Measurements from ENCODE around the gene JARID2. TPM values are rescaled to one million over a fixed set of nuclear protein-coding genes. Genes with fewer than 3 reads are reported as not detected.

JARID2 gene
- total RNA-seq, 1 donor from 2014 or later, result 5.0 TPM

DNA sequence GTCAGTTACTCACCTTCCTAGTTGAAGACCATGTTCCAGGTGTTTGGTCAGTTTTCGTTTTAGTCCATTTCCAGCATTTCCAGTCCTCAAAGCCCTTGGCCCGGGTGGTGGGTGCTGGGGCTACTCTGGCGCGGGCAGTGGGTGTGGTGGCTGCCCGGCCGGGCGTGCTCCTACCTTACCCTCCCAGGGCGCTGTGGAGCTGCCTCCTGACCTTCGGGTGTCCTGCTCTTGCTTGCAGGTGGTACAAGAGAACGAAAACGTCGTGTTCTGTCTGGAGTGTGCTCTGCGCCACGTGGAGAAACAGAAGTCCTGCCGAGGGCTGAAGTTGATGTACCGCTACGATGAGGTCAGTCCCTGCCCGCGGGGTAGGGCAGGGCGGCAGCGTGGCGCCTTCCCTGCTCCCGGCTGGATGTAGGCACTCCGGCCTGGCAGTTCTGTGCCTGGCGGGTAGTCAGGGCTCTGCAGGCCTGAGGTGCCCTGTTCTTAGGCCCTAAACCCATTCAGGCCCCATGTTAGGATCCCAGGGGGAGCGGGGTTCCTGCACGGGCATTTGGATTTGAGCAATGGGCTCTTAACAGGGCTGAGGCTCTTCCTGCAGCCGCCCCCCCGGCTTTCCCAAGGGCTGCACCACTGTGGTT lies 271.2 kb downstream of the JARID2 start:
- intact Hi-C loops (cut with DNase I), result no loop called here
- Histone ChIP-seq H3K27me3 (no peaks in the 10 kb centered on the region), H3K4me3 (no peak overlapping the region), H3K36me3 (peaks cover 49 to 83% of the 10 kb centered on the region in 2 donors), H3K4me1 (no peaks in the 10 kb centered on the region), H3K27ac (no peak overlapping the region), H3K9me3 (no peaks in the 10 kb centered on the region)
- DNase-seq (ENCODE audit: low spot score in 2 of 2), result no peak
- TF ChIP-seq CTCF (IDR thresholded peaks at IDR 0.05), result no peak

GRCh38 chr6:15517600-15517999 lies 271.7 kb downstream of the JARID2 start:
- no peaks in the 10 kb centered on the region for H3K27me3 ChIP-seq
- TF ChIP-seq CTCF (IDR thresholded peaks at IDR 0.05), result no peak
- no peaks in the 10 kb centered on the region for H3K9me3 ChIP-seq
- H3K4me1 ChIP-seq, result no peaks in the 10 kb centered on the region
- DNase-seq (ENCODE audit: low spot score in 2 of 2), result no peak
- H3K27ac ChIP-seq, result no peak overlapping the region
- H3K4me3 ChIP-seq, result no peak overlapping the region
- intact Hi-C loops (cut with DNase I), result no loop called here
- peaks cover 45 to 84% of the 10 kb centered on the region in 2 donors for H3K36me3 ChIP-seq

- Histone ChIP-seq H3K9me3 (no peaks in the 10 kb centered on the region), H3K4me3 (no peak overlapping the region), H3K27me3 (no peaks in the 10 kb centered on the region), H3K27ac (no peak overlapping the region), H3K4me1 (no peaks in the 10 kb centered on the region), H3K36me3 (peaks cover 46 to 84% of the 10 kb centered on the region in 2 donors)
- intact Hi-C loops (cut with DNase I), result no loop called here
- DNase-seq (ENCODE audit: low spot score in 2 of 2), result no peak
- TF ChIP-seq CTCF (IDR thresholded peaks at IDR 0.05), result no peak
Measured at GRCh38 chr6:15518057-15518456, 272.2 kb downstream of the JARID2 start.

DNA sequence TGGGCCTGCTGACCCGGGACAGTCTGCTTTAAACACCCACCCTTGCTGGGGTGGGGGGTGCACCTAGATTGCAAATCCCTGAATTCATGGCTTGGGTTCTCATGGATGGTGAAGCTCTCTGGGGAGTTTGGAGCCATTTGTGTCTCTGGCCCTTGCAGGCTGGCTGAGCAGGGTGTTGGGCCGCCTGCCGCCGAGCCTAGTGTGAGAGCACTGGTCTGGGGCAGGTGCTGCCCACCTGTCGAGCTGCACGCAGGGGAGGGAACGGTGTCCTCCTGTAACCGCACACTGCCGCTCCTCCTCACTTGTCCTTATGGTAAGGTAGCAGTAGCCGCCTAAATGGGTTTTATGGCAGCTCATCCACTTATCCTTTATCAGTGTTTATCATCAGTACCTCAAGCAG lies 273.0 kb downstream of the JARID2 start:
- intact Hi-C loops (cut with DNase I), result no loop called here

DNA sequence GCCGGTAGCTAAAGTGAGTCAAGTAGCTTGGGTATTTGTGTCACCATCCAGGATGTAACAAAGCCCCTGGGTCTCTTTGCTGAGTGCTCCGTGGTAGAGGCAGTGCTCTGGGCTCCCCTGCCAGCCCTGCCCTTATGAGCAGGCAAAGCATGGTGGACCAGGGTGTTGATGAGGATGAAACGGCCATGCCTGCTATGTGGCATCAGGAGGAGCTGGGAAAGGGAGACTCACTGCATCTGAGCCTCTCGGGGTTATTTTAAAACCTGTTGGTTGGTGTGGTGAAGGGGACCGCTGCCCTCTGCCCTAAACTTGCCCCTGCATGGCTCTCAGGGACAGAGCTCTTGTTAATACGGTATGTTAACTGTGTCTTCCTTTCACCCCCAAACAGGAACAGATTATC lies 273.8 kb downstream of the JARID2 start:
- no peaks in the 10 kb centered on the region for H3K4me1 ChIP-seq
- no peaks in the 10 kb centered on the region for H3K9me3 ChIP-seq
- intact Hi-C loops (cut with DNase I), result no loop called here
- H3K36me3 ChIP-seq, result peaks cover 41 to 86% of the 10 kb centered on the region in 2 donors
- no peak for DNase-seq (ENCODE audit: low spot score in 2 of 2)
- H3K27me3 ChIP-seq, result no peaks in the 10 kb centered on the region
- H3K27ac ChIP-seq, result no peak overlapping the region
- no peak overlapping the region for H3K4me3 ChIP-seq
- TF ChIP-seq CTCF (IDR thresholded peaks at IDR 0.05), result no peak

More for the DNA sequence above, 273.0 kb downstream of the JARID2 start:
- no peak for TF ChIP-seq CTCF (IDR thresholded peaks at IDR 0.05)
- DNase-seq (ENCODE audit: low spot score in 2 of 2), result no peak
- Histone ChIP-seq H3K9me3 (no peaks in the 10 kb centered on the region), H3K36me3 (peaks cover 42 to 84% of the 10 kb centered on the region in 2 donors), H3K27me3 (no peaks in the 10 kb centered on the region), H3K4me1 (no peaks in the 10 kb centered on the region), H3K27ac (no peak overlapping the region), H3K4me3 (no peak overlapping the region)

All from ascending aorta (tissue), 2 donors.